HTR-8/SVneo (cell line): ENCODE data around the gene FOXL3.
"Not testable (repeated sequence)": the region's sequence is repeated elsewhere in the genome, so short reads cannot be mapped to it uniquely, and the experiment has no call there.

ENCODE experiments used
- DNase-seq: peaks from one replicate; pipeline ENCODE4 v3.0.0; 2011; ENCODE audit warnings: low spot score, mixed read lengths; ENCODE audit not compliant: insufficient read length
- FAIRE-seq: peaks from 2 replicates; lab custom pipeline; 2011; peaks lifted over from hg19 to GRCh38; lab: Jason Lieb, UNC

FOXL3 gene

GRCh38 chr7:254337-255037 lies 35.5 kb upstream of the FOXL3 start:
- FAIRE-seq: no peak
- DNase-seq: no peak

GRCh38 chr7:255038-255435 lies 34.9 kb upstream of the FOXL3 start:
- FAIRE-seq (no peak), DNase-seq (no peak)

- DNase-seq: no peak
- no peak for FAIRE-seq
These were observed 34.1 kb upstream of the FOXL3 start for GRCh38 chr7:255721-256361.

GRCh38 chr7:256461-256940 lies 33.5 kb upstream of the FOXL3 start:
- no peak for DNase-seq
- FAIRE-seq: peak; percentile 51

GRCh38 chr7:256981-257646 lies 32.9 kb upstream of the FOXL3 start:
- no peak for DNase-seq
- no peak for FAIRE-seq

GRCh38 chr7:257647-257992 lies 32.4 kb upstream of the FOXL3 start:
- FAIRE-seq (no peak), DNase-seq (no peak)

GRCh38 chr7:258476-259190 lies 31.3 kb upstream of the FOXL3 start:
- FAIRE-seq (no peak), DNase-seq (no peak)

GRCh38 chr7:259191-259505 lies 30.8 kb upstream of the FOXL3 start:
- FAIRE-seq (no peak), DNase-seq (no peak)

GRCh38 chr7:259751-260405 lies 30.1 kb upstream of the FOXL3 start:
- DNase-seq (no peak), FAIRE-seq (no peak)

GRCh38 chr7:260441-261281 lies 29.3 kb upstream of the FOXL3 start:
- DNase-seq: no peak
- no peak for FAIRE-seq

- DNase-seq: no peak
- no peak for FAIRE-seq
These were observed 28.4 kb upstream of the FOXL3 start for GRCh38 chr7:261341-262250.

GRCh38 chr7:262251-262572 lies 27.8 kb upstream of the FOXL3 start:
- DNase-seq: no peak
- FAIRE-seq: peak; percentile 75

GRCh38 chr7:262631-263311 lies 27.2 kb upstream of the FOXL3 start:
- FAIRE-seq, DNase-seq: not testable (repeated sequence)

GRCh38 chr7:263483-264351 lies 26.3 kb upstream of the FOXL3 start:
- FAIRE-seq, DNase-seq: not testable (repeated sequence)

- DNase-seq (no peak), FAIRE-seq (no peak)
These were observed 25.3 kb upstream of the FOXL3 start for GRCh38 chr7:264541-265191.

- FAIRE-seq: no peak
These were observed 24.6 kb upstream of the FOXL3 start for GRCh38 chr7:265192-265997.

More at GRCh38 chr7:265192-265997, 24.6 kb upstream of the FOXL3 start:
- DNase-seq: no peak
